ENCODE data around the gene UBB.

DNA sequence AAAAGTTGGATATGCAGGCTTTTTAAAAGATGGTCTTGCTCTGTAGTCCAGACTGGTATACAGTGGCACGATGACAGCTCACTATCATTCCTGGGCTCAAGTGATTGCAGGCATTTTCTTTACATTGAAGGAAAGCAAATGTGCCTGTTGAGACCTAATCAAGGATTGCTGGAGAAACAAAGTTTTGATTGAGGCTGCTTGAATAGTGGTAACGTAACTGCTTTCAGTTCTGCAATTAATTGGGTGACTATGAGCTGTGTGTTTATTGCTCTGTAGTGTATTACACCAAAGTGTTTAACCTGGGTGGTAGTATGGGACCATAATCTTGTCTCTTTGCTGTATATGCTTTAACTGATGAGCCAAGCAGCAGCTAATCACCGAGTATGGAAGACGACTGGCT is 2.3 kb downstream of the UBB start:
- no peak for TF ChIP-seq CTCF (IDR thresholded peaks at IDR 0.05)
- no peak for TF ChIP-seq POLR2A (IDR thresholded peaks at IDR 0.05)

Data from thyroid gland (tissue), 4 donors.